BLaER1 (cell line): ENCODE data around the gene THBS3.
"Not testable (repeated sequence)": the region's sequence is repeated elsewhere in the genome, so short reads cannot be mapped to it uniquely, and the experiment has no call there.

Experiments
- H3K27ac ChIP-seq: shearing (Covaris generic); formaldehyde crosslinking; 2 replicates; pipeline ENCODE4 v1.8.1; 2022
- H3K27me3 ChIP-seq: shearing (Covaris generic); formaldehyde crosslinking; 2 replicates; pipeline ENCODE4 v1.8.1; 2022
- H3K36me3 ChIP-seq: shearing (Covaris generic); formaldehyde crosslinking; 2 replicates; pipeline ENCODE4 v1.8.1; 2022
- H3K4me1 ChIP-seq: shearing (Covaris generic); formaldehyde crosslinking; 2 replicates; pipeline ENCODE4 v1.8.1; 2022
- H3K4me2 ChIP-seq: shearing (Covaris generic); formaldehyde crosslinking; 2 replicates; pipeline ENCODE4 v1.8.1; 2022
- H3K4me3 ChIP-seq: shearing (Covaris generic); formaldehyde crosslinking; 2 replicates; pipeline ENCODE4 v1.8.1; 2022
- H3K9ac ChIP-seq: shearing (Covaris generic); formaldehyde crosslinking; 2 replicates; pipeline ENCODE4 v1.8.1; 2022
- H3K9me3 ChIP-seq: shearing (Covaris generic); formaldehyde crosslinking; 2 replicates; pipeline ENCODE4 v1.8.1; 2022
- H4K20me1 ChIP-seq: shearing (Covaris generic); formaldehyde crosslinking; 2 replicates; pipeline ENCODE4 v1.8.1; 2022
- Cebpa-rat ChIP-seq: shearing (Covaris generic); IDR thresholded peaks from 2 replicates; pipeline ENCODE4 v1.8.1; 2022

THBS3 gene

DNA sequence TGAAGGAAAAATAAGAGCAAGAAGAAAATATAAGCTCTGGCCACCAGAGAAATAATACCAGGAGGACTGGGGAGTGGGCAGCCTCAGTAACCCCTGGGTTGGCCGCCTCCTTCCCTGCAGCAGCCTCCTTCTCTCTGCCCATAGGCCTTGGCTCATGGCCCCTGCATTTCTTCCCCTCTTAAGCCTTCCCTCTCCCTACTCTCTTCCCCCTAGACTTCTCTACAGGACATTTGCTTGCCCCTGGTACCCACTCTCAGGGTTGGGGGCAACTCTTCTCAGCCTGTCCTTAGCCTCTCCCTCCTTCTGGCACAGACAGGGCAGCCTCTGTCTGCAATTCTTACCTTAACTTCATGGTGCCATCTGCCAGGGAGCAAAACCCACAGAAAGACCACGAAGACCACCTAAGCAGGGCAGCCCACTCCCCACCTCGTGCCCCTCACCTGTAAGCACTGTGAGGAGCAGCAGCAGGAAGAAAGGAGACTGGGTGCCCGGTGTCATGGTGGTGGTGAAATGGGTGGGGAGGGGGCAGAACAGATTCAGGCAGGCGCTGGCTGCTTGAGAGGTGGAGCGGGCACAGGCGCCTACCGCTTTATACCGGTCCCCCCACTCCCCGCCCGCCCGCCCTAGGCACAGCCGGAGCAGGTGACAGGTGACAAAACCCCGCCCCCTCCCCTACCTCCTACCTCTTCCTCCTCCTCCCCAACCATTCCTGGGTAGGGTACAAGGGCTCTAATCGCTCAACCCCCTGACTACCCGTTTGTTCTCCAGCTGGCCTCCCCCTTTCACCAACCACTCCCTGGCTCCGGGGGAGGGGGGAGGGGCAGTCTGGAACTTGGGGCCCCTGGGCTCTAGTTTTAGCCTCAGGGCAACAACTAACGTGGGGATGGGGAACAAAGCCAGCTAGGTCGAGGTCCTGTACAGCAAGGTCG lies 15.1 kb downstream of the THBS3 start:
- H3K27ac ChIP-seq, result peak overlapping the region; percentile 82
- H3K9ac ChIP-seq, result peak overlapping the region; percentile 75
- H4K20me1 ChIP-seq, result no peaks in the 10 kb centered on the region

DNA sequence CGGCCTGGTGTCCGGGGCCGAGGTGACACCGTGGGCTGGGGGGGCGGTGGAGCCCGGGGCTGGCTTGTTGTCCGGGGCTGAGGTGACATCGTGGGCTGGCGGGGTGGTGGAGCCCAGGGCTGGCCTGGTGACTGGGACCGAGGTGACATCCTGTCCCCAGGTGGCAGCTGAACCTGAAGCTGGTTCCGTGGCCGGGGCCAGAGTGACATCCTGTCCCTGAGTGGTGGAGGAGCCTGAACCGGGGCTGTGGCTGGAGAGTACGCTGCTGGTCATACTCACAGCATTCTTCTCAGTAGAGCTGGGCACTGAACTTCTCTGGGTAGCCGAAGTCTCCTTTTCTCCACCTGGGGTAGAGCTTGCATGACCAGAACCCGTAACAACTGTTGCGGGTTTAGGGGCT lies 15.8 kb downstream of the THBS3 start:
- Histone ChIP-seq H3K9ac (no peak overlapping the region), H3K27ac (peak overlapping the region; percentile 58), H3K4me3 (no peak overlapping the region), H3K4me1 (peaks cover 47% of the 10 kb centered on the region), H3K27me3 (no peaks in the 10 kb centered on the region), H4K20me1 (no peaks in the 10 kb centered on the region), H3K4me2 (peak overlapping the region; percentile 99), H3K36me3 (peaks cover 8% of the 10 kb centered on the region), H3K9me3 (no peaks in the 10 kb centered on the region)
- no peak for TF ChIP-seq Cebpa-rat

More for the DNA sequence above, 15.1 kb downstream of the THBS3 start:
- Histone ChIP-seq H3K36me3 (peaks cover 15% of the 10 kb centered on the region), H3K27me3 (no peaks in the 10 kb centered on the region), H3K4me1 (peaks cover 40% of the 10 kb centered on the region), H3K9me3 (no peaks in the 10 kb centered on the region), H3K4me3 (peak overlapping the region; percentile 63), H3K4me2 (peak overlapping the region; percentile 99)
- no peak for TF ChIP-seq Cebpa-rat

DNA sequence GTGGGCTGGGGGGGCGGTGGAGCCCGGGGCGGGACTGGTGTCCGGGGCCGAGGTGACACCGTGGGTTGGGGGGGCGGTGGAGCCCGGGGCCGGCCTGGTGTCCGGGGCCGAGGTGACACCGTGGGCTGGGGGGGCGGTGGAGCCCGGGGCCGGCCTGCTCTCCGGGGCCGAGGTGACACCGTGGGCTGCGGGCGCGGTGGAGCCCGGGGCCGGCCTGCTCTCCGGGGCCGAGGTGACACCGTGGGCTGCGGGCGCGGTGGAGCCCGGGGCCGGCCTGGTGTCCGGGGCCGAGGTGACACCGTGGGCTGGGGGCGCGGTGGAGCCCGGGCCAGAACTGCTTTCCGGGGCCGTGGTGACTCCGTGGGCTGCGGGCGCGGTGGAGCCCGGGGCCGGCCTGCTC lies 17.8 kb downstream of the THBS3 start:
- H3K27me3 ChIP-seq, H3K36me3 ChIP-seq, H3K9ac ChIP-seq, H4K20me1 ChIP-seq, H3K9me3 ChIP-seq, H3K4me3 ChIP-seq, H3K27ac ChIP-seq, H3K4me2 ChIP-seq: not testable (repeated sequence)
- H3K4me1 ChIP-seq, result peaks cover 55% of the 10 kb centered on the region

DNA sequence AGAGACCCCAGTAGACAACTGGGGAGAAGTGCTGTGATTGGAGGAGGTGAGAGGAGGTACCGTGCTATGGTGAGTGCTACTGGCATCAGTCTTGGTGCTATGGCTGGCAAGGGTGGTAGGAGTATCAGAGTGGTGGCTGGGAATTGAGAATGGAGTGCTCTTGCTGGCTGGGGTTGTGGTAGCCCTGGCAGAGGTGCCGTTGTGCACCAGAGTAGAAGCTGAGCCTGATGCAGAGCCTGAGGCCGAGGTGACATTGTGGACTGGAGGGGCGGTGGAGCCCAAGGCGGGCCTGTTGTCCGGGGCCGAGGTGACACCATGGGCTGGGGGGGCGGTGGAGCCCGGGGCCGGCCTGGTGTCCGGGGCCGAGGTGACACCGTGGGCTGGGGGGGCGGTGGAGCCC lies 19.4 kb downstream of the THBS3 start:
- no peak for TF ChIP-seq Cebpa-rat
- no peak overlapping the region for H3K27ac ChIP-seq
- H3K9me3 ChIP-seq, result no peaks in the 10 kb centered on the region
- no peaks in the 10 kb centered on the region for H3K27me3 ChIP-seq
- H4K20me1 ChIP-seq, result 0 out of 2 replicates have a peak, but pooled peaks cover 11% of the 10 kb centered on the region
- peaks cover 10% of the 10 kb centered on the region; the same call in 1 of the 2 replicates for H3K36me3 ChIP-seq
- H3K9ac ChIP-seq, result no peak overlapping the region
- peaks cover 60% of the 10 kb centered on the region for H3K4me1 ChIP-seq
- H3K4me3 ChIP-seq, result no peak overlapping the region
- no peak overlapping the region for H3K4me2 ChIP-seq

GRCh38 chr1:155187456-155187891 lies 20.2 kb downstream of the THBS3 start:
- H3K27ac ChIP-seq, result peak overlapping the region; percentile 59; the same call in 1 of the 2 replicates
- H3K4me2 ChIP-seq, result peak overlapping the region; percentile 98
- peaks cover 11% of the 10 kb centered on the region for H3K36me3 ChIP-seq
- no peak for TF ChIP-seq Cebpa-rat
- H3K9me3 ChIP-seq, result no peaks in the 10 kb centered on the region
- H3K4me1 ChIP-seq, result peaks cover 60% of the 10 kb centered on the region
- no peak overlapping the region for H3K4me3 ChIP-seq
- H4K20me1 ChIP-seq, result 0 out of 2 replicates have a peak, but pooled peaks cover 11% of the 10 kb centered on the region
- no peaks in the 10 kb centered on the region for H3K27me3 ChIP-seq
- peak overlapping the region; percentile 73 for H3K9ac ChIP-seq

DNA sequence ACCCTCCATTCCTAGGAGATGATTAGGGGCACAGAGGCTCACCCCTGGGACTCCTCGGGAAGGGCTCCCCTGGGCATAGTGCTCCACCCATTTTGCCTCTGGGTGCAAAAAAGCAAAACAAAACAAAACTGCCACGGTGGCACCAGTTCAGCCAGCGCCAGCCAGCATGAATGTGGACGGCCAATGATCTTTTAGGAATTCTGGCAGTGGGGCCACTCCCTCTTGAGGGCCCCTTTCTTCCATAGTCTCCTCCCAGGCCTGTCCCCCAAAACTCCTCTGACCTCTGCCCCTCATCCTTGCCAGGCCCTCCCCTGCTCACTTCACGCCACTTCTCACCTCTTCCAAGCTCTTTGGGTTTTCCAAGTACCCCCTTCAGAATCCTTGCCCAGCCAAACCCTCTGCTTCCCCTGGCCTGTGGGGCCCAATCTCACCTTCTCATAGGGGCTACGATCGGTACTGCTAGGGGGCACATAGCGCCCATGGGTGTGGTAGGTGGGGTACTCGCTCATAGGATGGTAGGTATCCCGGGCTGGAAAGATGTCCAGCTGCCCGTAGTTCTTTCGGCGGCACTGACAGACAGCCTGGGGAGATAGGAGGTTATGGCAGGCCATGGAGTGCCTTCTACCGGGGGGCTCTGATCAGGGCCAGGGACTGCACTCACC lies 20.8 kb downstream of the THBS3 start:
- TF ChIP-seq Cebpa-rat, result no peak
- no peaks in the 10 kb centered on the region for H3K9me3 ChIP-seq
- H3K4me1 ChIP-seq, result peaks cover 58% of the 10 kb centered on the region
- peak overlapping the region; percentile 59 for H3K27ac ChIP-seq
- peak overlapping the region; percentile 73 for H3K9ac ChIP-seq
- H3K4me3 ChIP-seq, result no peak overlapping the region
- peaks cover 16% of the 10 kb centered on the region for H3K36me3 ChIP-seq
- H3K27me3 ChIP-seq, result no peaks in the 10 kb centered on the region
- peak overlapping the region; percentile 98 for H3K4me2 ChIP-seq
- H4K20me1 ChIP-seq, result 0 out of 2 replicates have a peak, but pooled peaks cover 11% of the 10 kb centered on the region

- H3K4me2 ChIP-seq, result peak overlapping the region; percentile 98
- no peaks in the 10 kb centered on the region for H3K9me3 ChIP-seq
- H3K9ac ChIP-seq, result peak overlapping the region; percentile 73
- no peak for TF ChIP-seq Cebpa-rat
- H3K36me3 ChIP-seq, result peaks cover 23% of the 10 kb centered on the region
- H4K20me1 ChIP-seq, result 0 out of 2 replicates have a peak, but pooled peaks cover 11% of the 10 kb centered on the region
- H3K27ac ChIP-seq, result peak overlapping the region; percentile 86
- H3K27me3 ChIP-seq, result no peaks in the 10 kb centered on the region
- peaks cover 57% of the 10 kb centered on the region for H3K4me1 ChIP-seq
- no peak overlapping the region for H3K4me3 ChIP-seq
Observed at GRCh38 chr1:155186067-155186793, 21.5 kb downstream of the THBS3 start.

DNA sequence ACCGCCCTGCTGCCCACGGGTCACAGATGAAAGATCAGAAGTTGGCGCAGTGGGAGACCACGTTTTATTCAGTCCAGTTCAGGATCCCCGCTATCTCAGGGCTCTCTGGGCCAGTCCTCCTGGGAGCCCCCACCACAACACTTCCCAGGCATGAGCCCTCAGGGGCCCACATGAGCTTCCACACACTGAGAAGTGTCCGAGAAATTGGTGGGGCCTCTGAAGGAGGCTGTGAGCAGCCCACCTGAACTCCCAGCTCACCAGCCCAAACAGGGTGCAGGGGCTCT lies 22.0 kb downstream of the THBS3 start:
- H3K9me3 ChIP-seq, result no peaks in the 10 kb centered on the region
- peaks cover 57% of the 10 kb centered on the region for H3K4me1 ChIP-seq
- peaks cover 28% of the 10 kb centered on the region for H3K36me3 ChIP-seq
- H3K27ac ChIP-seq, result peak overlapping the region; percentile 86
- no peak for TF ChIP-seq Cebpa-rat
- no peaks in the 10 kb centered on the region for H3K27me3 ChIP-seq
- peak overlapping the region; percentile 98 for H3K4me2 ChIP-seq
- peak overlapping the region; percentile 73; the same call in 1 of the 2 replicates for H3K9ac ChIP-seq
- H3K4me3 ChIP-seq, result no peak overlapping the region
- 0 out of 2 replicates have a peak, but pooled peaks cover 11% of the 10 kb centered on the region for H4K20me1 ChIP-seq
